Measurements from ENCODE around the gene ST8SIA1. TPM values are rescaled to one million over a fixed set of nuclear protein-coding genes. Genes with fewer than 3 reads are reported as not detected.

Gene ST8SIA1
- total and polyA plus RNA-seq, 2 experiments from 2014 or later: 5.3 to 10.1 TPM

DNA sequence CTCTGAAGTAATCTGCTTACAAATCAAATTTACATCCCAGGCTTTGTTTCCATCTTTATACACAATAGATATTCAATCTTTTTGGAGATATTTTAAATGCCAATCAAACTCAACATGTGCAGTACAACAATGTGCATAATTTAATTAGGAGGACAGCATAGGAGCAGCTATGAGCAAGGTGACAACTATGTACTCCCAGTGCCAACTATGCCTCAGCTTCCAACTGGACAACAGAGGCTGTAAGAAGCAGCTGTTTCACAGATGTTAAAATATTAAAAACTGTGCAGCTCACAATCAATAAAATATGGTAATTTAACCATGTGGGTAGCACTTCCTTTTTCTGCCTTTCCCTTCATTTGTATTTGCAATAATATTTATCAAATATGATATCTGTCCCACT, 99.9 kb downstream of the ST8SIA1 start:
- peak in 1 of 2 donors; percentile 48 for DNase-seq (ENCODE audit: low read depth in 1 of 2, low spot score in 1 of 2)
- TF ChIP-seq, protein P1, sequence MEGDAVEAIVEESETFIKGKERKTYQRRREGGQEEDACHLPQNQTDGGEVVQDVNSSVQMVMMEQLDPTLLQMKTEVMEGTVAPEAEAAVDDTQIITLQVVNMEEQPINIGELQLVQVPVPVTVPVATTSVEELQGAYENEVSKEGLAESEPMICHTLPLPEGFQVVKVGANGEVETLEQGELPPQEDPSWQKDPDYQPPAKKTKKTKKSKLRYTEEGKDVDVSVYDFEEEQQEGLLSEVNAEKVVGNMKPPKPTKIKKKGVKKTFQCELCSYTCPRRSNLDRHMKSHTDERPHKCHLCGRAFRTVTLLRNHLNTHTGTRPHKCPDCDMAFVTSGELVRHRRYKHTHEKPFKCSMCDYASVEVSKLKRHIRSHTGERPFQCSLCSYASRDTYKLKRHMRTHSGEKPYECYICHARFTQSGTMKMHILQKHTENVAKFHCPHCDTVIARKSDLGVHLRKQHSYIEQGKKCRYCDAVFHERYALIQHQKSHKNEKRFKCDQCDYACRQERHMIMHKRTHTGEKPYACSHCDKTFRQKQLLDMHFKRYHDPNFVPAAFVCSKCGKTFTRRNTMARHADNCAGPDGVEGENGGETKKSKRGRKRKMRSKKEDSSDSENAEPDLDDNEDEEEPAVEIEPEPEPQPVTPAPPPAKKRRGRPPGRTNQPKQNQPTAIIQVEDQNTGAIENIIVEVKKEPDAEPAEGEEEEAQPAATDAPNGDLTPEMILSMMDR (IDR thresholded peaks at IDR 0.05; ENCODE audit: low read depth, low read length): no peak
- H3K4me1 ChIP-seq (ENCODE audit: low read depth): no peaks in the 10 kb centered on the region

DNA sequence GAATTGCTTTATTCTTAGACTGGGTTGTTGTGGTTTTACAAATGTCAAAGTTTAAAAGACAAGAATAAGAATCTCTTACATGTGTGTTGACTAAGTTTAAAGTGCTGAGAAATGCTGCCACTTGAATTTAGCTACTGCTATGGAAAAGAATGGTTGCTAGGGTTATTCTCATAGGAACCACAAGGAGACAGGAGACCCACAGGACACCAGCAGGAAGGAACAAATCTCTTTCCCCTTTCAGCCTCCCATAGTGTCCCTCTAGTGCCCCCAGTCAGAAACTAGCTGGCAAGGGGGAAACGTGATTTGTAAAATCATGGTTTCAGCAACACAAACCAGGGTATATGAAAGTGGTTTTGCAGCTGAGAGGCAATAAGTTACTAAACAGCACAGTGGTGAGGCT, 102.7 kb downstream of the ST8SIA1 start:
- Histone ChIP-seq H3K27me3 (no peaks in the 10 kb centered on the region), H3K9me3 (ENCODE audit: low read depth) (no peaks in the 10 kb centered on the region), H3K27ac (no peak overlapping the region), H3K36me3 (no peaks in the 10 kb centered on the region), H3K4me1 (ENCODE audit: low read depth) (no peaks in the 10 kb centered on the region), H3K4me3 (no peak overlapping the region)
- TF ChIP-seq, protein P1 (IDR thresholded peaks at IDR 0.05; ENCODE audit: low read depth, low read length): peak; percentile 31
- peak in 1 of 2 donors; percentile 21 for DNase-seq (ENCODE audit: low read depth in 1 of 2, low spot score in 1 of 2)

More for the DNA sequence above, 99.9 kb downstream of the ST8SIA1 start:
- Histone ChIP-seq H3K27ac (no peak overlapping the region), H3K4me3 (no peak overlapping the region), H3K9me3 (ENCODE audit: low read depth) (no peaks in the 10 kb centered on the region), H3K36me3 (no peaks in the 10 kb centered on the region), H3K27me3 (no peaks in the 10 kb centered on the region)

DNA sequence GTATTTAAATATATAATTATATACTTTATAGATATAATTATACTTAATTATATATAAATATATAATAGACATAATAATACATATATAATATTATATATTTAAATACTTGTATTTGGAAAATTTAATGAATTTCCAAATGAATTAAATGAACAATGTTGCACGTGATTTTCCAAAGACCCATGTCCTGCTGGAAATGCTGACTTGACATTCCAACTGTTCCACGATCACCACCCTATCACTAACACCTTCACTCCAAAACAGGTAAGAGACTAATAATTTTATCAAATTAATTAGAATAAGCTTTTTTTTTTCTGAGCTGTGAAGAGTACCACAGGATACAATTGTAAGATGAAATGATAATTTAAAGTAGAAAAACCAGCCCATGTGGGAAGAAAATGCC, 103.4 kb downstream of the ST8SIA1 start:
- H3K4me3 ChIP-seq: no peak overlapping the region
- H3K27ac ChIP-seq: no peak overlapping the region
- H3K27me3 ChIP-seq: no peaks in the 10 kb centered on the region
- no peaks in the 10 kb centered on the region for H3K9me3 ChIP-seq (ENCODE audit: low read depth)
- no peaks in the 10 kb centered on the region for H3K4me1 ChIP-seq (ENCODE audit: low read depth)
- no peak for DNase-seq (ENCODE audit: low read depth in 1 of 2, low spot score in 1 of 2)
- TF ChIP-seq, protein P1 (IDR thresholded peaks at IDR 0.05; ENCODE audit: low read depth, low read length): no peak
- H3K36me3 ChIP-seq: no peaks in the 10 kb centered on the region

DNA sequence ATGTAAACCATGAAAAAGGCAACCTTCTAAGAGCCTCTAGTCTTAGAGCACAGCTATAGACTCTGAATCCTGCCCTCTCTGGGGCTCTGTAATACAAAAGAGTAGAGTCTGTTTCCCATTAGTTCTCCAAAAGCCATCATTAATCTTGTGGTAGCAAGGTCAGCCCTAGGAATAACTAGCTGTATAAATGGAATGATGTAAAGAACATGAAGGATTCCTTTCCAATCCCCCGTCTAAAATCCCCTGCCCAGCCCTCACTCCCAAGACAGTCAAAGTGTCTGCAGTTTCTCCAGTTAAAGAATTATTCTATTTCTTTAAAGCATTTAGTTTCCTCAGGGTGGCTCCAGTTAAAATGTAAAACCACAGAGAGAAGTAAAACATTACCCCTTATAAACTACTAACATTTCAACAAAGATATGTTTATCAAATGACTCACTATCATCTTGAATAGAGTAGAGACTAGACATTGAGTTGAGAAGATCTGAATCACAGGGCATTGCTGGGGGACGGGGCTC, 104.2 kb downstream of the ST8SIA1 start:
- TF ChIP-seq, protein P1 (IDR thresholded peaks at IDR 0.05; ENCODE audit: low read depth, low read length): no peak
- DNase-seq (ENCODE audit: low read depth in 1 of 2, low spot score in 1 of 2): no peak

DNA sequence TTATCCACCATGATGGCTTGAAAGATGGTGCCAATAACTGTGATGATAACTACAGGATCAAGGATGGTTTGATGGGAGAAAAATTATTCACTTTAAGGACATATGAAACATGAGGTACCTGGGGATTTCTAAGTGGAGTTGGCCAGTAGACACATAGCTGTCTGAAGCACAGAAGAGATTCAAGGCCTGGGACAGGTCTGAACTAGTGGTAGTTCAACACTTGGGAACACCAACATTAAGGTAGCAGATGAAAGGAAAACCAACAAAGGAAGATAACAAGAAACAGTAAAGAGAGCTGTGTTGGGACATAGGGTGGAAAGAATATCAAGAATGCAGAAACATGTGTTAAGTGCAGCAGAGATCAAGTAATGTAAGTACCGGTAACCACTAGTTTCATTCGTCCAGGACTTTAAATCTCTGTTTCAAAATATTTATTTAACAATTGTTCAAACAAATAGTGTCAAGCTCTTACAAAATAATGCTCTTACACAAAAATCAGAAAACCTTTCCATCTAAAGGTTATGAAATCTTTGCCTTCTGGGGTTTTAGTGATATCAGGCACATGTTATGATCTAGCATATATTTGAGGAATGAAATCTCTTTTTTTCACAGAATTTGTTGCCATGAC, 104.7 kb downstream of the ST8SIA1 start:
- no peak overlapping the region for H3K4me3 ChIP-seq
- no peak for DNase-seq (ENCODE audit: low read depth in 1 of 2, low spot score in 1 of 2)
- peaks cover 3% of the 10 kb centered on the region for H3K4me1 ChIP-seq (ENCODE audit: low read depth)
- no peaks in the 10 kb centered on the region for H3K27me3 ChIP-seq
- no peaks in the 10 kb centered on the region for H3K9me3 ChIP-seq (ENCODE audit: low read depth)
- TF ChIP-seq, protein P1 (IDR thresholded peaks at IDR 0.05; ENCODE audit: low read depth, low read length): no peak
- H3K36me3 ChIP-seq: no peaks in the 10 kb centered on the region
- no peak overlapping the region for H3K27ac ChIP-seq

More for the DNA sequence above, 104.2 kb downstream of the ST8SIA1 start:
- no peaks in the 10 kb centered on the region for H3K4me1 ChIP-seq (ENCODE audit: low read depth)
- no peaks in the 10 kb centered on the region for H3K9me3 ChIP-seq (ENCODE audit: low read depth)
- H3K36me3 ChIP-seq: no peaks in the 10 kb centered on the region
- H3K4me3 ChIP-seq: no peak overlapping the region
- no peak overlapping the region for H3K27ac ChIP-seq
- no peaks in the 10 kb centered on the region for H3K27me3 ChIP-seq
